GM12878 (cell line): Measurements from ENCODE around the gene TMEM192.

Experiments used
- ASH2L ChIP-seq: fragments of 300-600, 200-600 bp; sonication (generic); IDR thresholded peaks from 2 replicates; pipeline ENCODE4 v1.6.1; 2017; ENCODE audit warnings: low read depth, mild to moderate bottlenecking, borderline replicate concordance
- BACH1 ChIP-seq: fragments of 450-650 bp; IDR thresholded peaks from 2 replicates; pipeline ENCODE4 v1.6.1; 2017; ENCODE audit warnings: mild to moderate bottlenecking, borderline replicate concordance
- CTCF ChIP-seq, 3 experiments: IDR thresholded peaks in 2 of 3; conservative IDR thresholded peaks in 1 of 3; 2 replicates each; pipeline ENCODE4 v1.5.1; 2011; ENCODE audit warnings: low read depth in 3 of 3, low read length in 3 of 3, mild to moderate bottlenecking in 3 of 3, control low read depth in 2 of 3, moderate library complexity in 2 of 3, inconsistent platforms in 1 of 3, mixed read lengths in 1 of 3; ENCODE audit not compliant: control insufficient read depth in 2 of 3, insufficient read depth in 1 of 3; ENCODE audit errors: extremely low read depth in 1 of 3
- EZH2 ChIP-seq: IDR thresholded peaks from 2 replicates; pipeline ENCODE4 v1.6.1; 2012; ENCODE audit warnings: low read depth, mild to moderate bottlenecking, control low read depth, inconsistent platforms, low read length, borderline replicate concordance; ENCODE audit not compliant: control insufficient read depth
- FOS ChIP-seq: IDR thresholded peaks from 3 replicates; pipeline ENCODE4 v1.6.1; 2011; ENCODE audit warnings: borderline replicate concordance; ENCODE audit not compliant: insufficient read length; ENCODE audit errors: extremely low read depth
- JUND ChIP-seq: IDR thresholded peaks from 2 replicates; pipeline ENCODE4 v1.6.1; 2012; ENCODE audit warnings: low read depth, mild to moderate bottlenecking, low read length, improper control_type of control experiment, moderate library complexity
- NFIC ChIP-seq: IDR thresholded peaks from 2 replicates; pipeline ENCODE4 v1.6.1; 2012; ENCODE audit warnings: low read depth, mild to moderate bottlenecking, inconsistent platforms, low read length, moderate library complexity
- POLR2A ChIP-seq: IDR thresholded peaks from 2 replicates; pipeline ENCODE4 v1.6.1; 2011; ENCODE audit warnings: low read depth, mild to moderate bottlenecking, low read length
- RFX5 ChIP-seq: IDR thresholded peaks from 2 replicates; pipeline ENCODE4 v1.6.1; 2011; ENCODE audit warnings: low read depth, low read length, improper control_type of control experiment
- SIN3A ChIP-seq: IDR thresholded peaks from 2 replicates; pipeline ENCODE4 v1.6.1; 2012; ENCODE audit warnings: low read depth, low read length, improper control_type of control experiment
- SP1 ChIP-seq: IDR thresholded peaks from one replicate; pipeline ENCODE4 v1.6.1; 2011; ENCODE audit warnings: low read depth, low read length
- SRF ChIP-seq, 2 experiments: IDR thresholded peaks; 2 replicates each; pipeline ENCODE4 v1.6.1; 2011; ENCODE audit warnings: low read depth in 2 of 2, low read length in 2 of 2, mild to moderate bottlenecking in 1 of 2, moderate library complexity in 1 of 2
- USF2 ChIP-seq: IDR thresholded peaks from 2 replicates; pipeline ENCODE4 v1.6.1; 2011; ENCODE audit warnings: low read depth, low read length, improper control_type of control experiment, borderline replicate concordance
- ZZZ3 ChIP-seq: IDR thresholded peaks from 2 replicates; pipeline ENCODE4 v1.6.1; 2011; ENCODE audit warnings: low read depth; ENCODE audit not compliant: control insufficient read depth, insufficient read length

GRCh38 chr4:165152527-165152926 lies 39.9 kb upstream of the TMEM192 start:
- TF ChIP-seq SRF (IDR thresholded peaks at IDR 0.05; ENCODE audit: low read depth in 2 of 2, low read length in 2 of 2) (no peak), SP1 (no peak), RFX5 (no peak), CTCF (IDR thresholded peaks at IDR 0.05 in 2 of 3, conservative IDR thresholded peaks at IDR 0.05 in 1 of 3; ENCODE audit: control insufficient read depth in 2 of 3, extremely low read depth in 1 of 3, insufficient read depth in 1 of 3, low read depth in 3 of 3, low read length in 3 of 3) (no peak), NFIC (no peak), USF2 (no peak), POLR2A (no peak), JUND (no peak), ZZZ3 (no peak), BACH1 (no peak), ASH2L (no peak), FOS (no peak), SIN3A (no peak), EZH2 (no peak)
